GM19035 (cell line): Measurements from ENCODE around the gene CYP2W1.
"Not testable (repeated sequence)": the region's sequence is repeated elsewhere in the genome, so short reads cannot be mapped to it uniquely, and the experiment has no call there.

ENCODE experiments used
- ATAC-seq: cut with Tn5 transposase; IDR thresholded peaks from one replicate; pipeline ENCODE4 v1.9.1; 2021; ENCODE audit not compliant: unreplicated experiment

Gene CYP2W1

GRCh38 chr7:1027242-1028043, 44.5 kb downstream of the CYP2W1 start:
- ATAC-seq = peak; percentile 2

GRCh38 chr7:1028044-1028770, 45.2 kb downstream of the CYP2W1 start:
- peak; percentile 52 for ATAC-seq

DNA sequence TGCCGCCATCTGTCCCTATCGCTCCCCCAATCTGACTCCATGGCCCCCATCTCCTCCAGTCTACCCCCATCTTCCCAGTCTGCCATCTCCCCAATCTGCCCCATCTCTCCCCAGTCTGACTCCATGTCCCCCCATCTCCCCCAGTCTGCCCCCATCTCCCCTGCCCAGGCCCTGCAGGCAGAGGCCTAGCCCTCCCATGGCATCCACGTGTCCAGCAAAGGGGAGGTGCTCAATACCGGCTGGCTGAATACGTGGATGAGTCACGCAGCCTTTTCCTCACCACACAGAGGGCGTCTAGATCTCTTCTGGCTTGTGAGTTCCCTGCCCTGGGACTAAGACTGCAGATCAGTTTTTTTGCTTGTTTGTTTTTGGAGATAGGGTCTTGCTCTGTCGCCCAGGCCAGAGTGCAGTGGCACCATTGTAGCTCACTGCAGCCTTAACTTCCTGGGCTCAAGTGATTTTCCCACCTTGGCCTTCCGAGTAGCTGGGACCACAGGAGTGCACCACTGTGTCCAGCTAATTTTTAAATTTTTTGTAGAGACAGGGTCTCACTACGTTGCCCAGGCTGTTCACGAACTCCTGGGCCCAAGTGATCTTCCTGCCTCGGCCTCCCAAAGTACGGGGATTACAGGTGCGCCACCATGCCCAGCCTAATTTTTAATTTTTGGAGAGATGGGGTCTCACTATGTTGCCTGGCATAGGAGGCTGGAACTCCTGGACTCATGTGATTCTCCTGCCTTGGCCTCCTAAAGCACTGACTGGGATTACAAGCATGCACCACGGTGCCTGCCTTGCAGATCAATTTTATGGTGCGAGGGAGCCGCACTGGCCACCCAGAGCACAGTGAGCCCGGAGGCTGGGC, 46.0 kb downstream of the CYP2W1 start:
- ATAC-seq = no peak

DNA sequence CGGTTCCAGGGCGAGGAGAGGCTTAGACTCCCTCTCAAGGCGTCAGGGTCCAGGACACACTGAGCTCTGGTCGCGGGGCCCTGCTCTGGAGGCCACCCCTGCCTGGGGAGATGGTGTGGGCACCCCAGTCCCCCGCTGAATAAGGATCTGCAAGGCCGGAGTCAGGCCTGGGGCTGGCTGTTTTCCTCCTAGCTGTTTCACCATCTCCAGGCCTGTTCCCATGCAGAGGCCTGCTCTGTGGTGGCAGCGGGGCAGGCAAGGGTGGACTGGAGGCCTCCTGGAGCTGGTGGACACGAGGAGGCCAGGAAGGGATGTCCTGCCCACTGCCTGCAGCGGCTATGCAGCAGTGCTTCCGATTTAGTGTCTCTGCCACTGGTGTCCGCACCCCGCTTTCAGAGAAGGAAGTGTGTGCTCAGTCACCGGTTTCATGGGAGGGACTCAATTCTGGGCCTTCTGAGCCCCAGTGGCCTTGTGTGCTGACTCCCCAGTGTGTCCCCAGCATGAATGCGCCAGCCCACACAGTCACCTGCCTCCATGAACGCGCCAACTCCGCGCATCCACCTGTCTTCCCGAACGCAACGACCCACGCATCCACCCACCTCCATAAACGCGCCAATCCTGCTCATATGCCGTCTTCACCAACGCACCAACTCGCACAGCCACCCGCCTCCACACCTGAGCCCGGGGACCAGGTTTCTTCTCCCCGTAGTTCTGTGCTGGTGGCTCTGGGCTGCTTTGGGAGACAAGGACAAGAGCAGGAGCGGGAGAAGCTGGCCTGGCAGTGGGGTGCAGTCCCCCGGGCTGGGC, 46.9 kb downstream of the CYP2W1 start:
- no peak for ATAC-seq

DNA sequence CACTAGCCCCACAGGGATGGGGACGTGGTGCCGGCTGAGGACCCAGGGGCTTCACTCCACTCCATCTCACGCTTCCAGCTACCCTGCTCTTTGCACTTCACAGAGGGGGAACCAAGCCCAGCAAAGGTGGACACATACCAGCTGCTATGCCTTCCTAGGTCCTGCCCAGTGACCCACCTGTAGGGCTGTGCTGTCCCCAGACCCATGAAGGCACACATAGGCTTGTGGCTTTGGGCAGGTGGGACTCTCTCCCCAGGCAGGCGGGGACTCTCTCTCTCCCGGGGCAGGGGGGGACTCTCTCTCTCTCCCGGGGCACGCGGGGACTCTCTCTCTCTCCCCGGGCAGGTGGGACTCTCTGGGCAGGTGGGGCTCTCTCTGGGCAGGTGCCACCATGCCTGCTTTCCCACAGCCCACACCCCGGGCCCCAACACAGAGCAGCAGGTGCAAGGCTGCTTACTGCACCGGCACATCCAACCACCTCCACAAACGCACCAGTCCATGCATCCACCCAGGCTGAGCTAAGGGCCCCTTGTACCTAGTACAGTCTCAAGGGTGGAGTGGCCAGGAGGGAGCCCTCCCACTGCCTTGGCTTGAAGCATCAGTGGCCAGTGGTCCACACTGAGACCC, 47.6 kb downstream of the CYP2W1 start:
- ATAC-seq = no peak

DNA sequence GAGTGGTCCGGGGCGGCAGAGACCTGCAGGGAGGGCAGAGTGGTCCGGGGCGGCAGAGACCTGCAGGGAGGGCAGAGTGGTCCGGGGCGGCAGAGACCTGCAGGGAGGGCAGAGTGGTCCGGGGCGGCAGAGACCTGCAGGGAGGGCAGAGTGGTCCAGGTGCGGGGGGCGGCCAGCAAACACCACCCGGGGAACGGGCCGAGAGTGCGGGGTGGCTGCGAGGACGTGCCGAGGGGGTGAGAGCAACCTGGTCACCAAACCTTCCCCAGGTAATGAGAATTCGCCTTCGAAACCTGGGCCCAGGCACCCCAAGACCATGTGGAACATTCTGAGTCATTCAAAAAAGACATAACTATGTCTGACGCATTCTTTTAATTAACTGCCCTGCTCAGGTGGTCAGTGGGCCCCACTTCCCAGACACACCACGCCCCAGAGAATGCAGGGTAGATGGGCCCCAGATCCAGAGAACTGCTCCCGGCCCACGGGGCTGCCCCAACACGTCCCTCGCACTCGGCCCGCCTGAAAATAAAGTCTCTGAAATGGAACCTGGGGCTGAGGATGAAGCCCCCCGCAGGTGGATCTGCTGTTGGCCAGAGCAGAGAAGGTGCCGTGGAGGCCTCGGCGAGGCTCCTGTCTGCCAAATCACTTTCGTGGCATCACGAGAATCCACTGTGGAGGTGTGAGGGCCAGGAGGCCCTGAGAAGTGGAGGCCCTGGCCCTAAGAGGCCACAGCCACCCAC, 48.9 kb downstream of the CYP2W1 start:
- ATAC-seq = no peak

- no peak for ATAC-seq
Measured at GRCh38 chr7:1032536-1033181, 49.7 kb downstream of the CYP2W1 start.

- no peak for ATAC-seq
Measured at GRCh38 chr7:1033546-1034145, 50.7 kb downstream of the CYP2W1 start.

DNA sequence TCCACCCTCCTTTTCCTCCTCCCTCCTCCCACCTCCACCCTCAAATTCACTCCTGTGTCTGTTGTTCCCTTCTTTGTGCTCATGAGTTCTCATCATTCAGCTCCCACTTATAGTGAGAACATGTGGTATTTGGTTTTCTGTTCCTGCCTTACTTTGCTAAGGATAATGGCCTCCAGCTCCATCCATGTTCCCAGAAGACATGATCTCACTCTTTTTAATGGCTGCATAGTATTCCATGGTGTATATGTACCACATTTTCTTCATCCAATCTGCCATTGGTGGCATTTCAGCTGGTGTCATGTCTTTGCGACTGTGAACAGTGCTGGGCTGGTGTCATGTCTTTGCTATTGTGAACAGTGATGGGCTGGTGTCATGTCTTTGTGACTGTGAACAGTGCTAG, 51.8 kb downstream of the CYP2W1 start:
- ATAC-seq = not testable (repeated sequence)

- ATAC-seq = not testable (repeated sequence)
Measured at GRCh38 chr7:1036164-1036928, 53.4 kb downstream of the CYP2W1 start.
